Measurements from ENCODE around the gene SH3PXD2A. TPM values are rescaled to one million over a fixed set of nuclear protein-coding genes. Genes with fewer than 3 reads are reported as not detected.

The SH3PXD2A gene
- total RNA-seq, 1 experiment from 2014 or later, result 13.2 TPM

GRCh38 chr10:103600956-103601569, 254.3 kb downstream of the SH3PXD2A start:
- no peaks in the 10 kb centered on the region for H3K27me3 Mint-ChIP-seq (ENCODE audit: insufficient read depth, unreplicated experiment)
- no peak for DNase-seq (ENCODE audit: unreplicated experiment)
- ChIA-PET CTCF (interaction anchor here (0.7 to 3.3 kb wide), 3 partner anchors 66 to 96 kb away, joined by 3 to 17 read pairs (median 8); no protein-coding TSS in a partner anchor), POLR2A (no interaction called here)
- H3K36me3 Mint-ChIP-seq (ENCODE audit: insufficient read depth, unreplicated experiment), result peaks cover 13% of the 10 kb centered on the region
- no TSS peak for BruUV-seq (replicated peaks)
- H3K9me3 Mint-ChIP-seq (ENCODE audit: unreplicated experiment), result no peaks in the 10 kb centered on the region
- intact Hi-C loops (cut with micrococcal nuclease), result no loop called here
- H3K4me3 Mint-ChIP-seq (ENCODE audit: unreplicated experiment), result no peak overlapping the region
- no peak for TF ChIP-seq CTCF (IDR thresholded peaks at IDR 0.05; ENCODE audit: unreplicated experiment)
- no peak overlapping the region for H3K27ac Mint-ChIP-seq (ENCODE audit: low read depth, unreplicated experiment)
- peaks cover 6% of the 10 kb centered on the region for H3K4me1 Mint-ChIP-seq (ENCODE audit: insufficient read depth, unreplicated experiment)

DNA sequence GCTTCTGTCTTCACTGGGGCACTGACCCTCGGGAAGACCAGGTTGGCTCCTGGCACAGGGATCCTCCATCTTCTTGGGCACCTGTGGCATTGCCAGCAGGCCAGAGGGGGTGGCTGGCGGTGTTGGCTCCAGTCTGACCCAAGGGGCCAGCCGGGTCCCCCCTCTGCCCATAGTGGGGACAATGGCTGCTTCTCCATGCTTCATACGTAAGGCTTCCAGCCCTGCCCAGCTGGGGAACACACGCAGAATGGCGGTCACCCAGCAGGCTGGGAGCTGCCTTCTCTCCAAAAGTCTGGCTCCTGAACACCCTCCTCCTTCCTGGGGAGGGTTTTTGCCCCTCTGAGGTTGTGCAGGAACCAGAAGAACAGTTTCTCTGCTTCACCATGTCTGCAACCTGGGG, 255.1 kb downstream of the SH3PXD2A start:
- ChIA-PET POLR2A (no interaction called here), CTCF (interaction anchor here (0.7 to 3.3 kb wide), 4 partner anchors 19 to 96 kb away, joined by 3 to 17 read pairs (median 7); no protein-coding TSS in a partner anchor)
- Mint-ChIP-seq H3K4me3 (ENCODE audit: unreplicated experiment) (no peak overlapping the region), H3K36me3 (ENCODE audit: insufficient read depth, unreplicated experiment) (peaks cover 6% of the 10 kb centered on the region), H3K9me3 (ENCODE audit: unreplicated experiment) (no peaks in the 10 kb centered on the region), H3K4me1 (ENCODE audit: insufficient read depth, unreplicated experiment) (peaks cover 6% of the 10 kb centered on the region), H3K27me3 (ENCODE audit: insufficient read depth, unreplicated experiment) (no peaks in the 10 kb centered on the region), H3K27ac (ENCODE audit: low read depth, unreplicated experiment) (no peak overlapping the region)
- intact Hi-C loops (cut with micrococcal nuclease), result no loop called here
- no peak for TF ChIP-seq CTCF (IDR thresholded peaks at IDR 0.05; ENCODE audit: unreplicated experiment)
- BruUV-seq (replicated peaks), result no TSS peak
- no peak for DNase-seq (ENCODE audit: unreplicated experiment)

DNA sequence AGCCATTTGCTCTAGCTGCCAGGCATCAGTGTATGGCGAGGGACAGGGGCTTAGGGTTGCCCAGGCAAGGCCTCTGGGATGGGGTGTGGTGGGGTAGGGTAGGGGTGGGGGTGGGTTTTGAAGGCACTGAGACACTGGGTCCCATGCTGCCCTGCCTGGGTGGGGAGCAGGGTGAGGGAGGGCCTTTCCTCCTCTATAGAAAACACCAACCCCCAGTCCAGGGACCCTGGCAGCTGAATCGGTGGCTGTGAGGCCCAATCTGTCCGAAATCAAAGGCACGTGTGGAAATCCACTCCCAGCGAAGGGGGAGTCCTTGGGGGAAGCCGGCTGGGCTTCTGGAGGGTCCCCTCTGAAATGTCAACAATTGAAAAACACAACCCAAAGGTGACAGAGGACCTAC, 255.5 kb downstream of the SH3PXD2A start:
- H3K27ac Mint-ChIP-seq (ENCODE audit: low read depth, unreplicated experiment), result no peak overlapping the region
- no peak overlapping the region for H3K4me3 Mint-ChIP-seq (ENCODE audit: unreplicated experiment)
- no TSS peak for BruUV-seq (replicated peaks)
- no peak for TF ChIP-seq CTCF (IDR thresholded peaks at IDR 0.05; ENCODE audit: unreplicated experiment)
- DNase-seq (ENCODE audit: unreplicated experiment), result no peak
- peaks cover 6% of the 10 kb centered on the region for H3K4me1 Mint-ChIP-seq (ENCODE audit: insufficient read depth, unreplicated experiment)
- ChIA-PET CTCF (interaction anchor here (0.6 to 5.2 kb wide), 17 partner anchors 11 to 274 kb away, joined by 3 to 57 read pairs (median 4); no protein-coding TSS in a partner anchor), POLR2A (no interaction called here)
- intact Hi-C loops (cut with micrococcal nuclease), result loop anchor here (2.0 to 10.0 kb wide), 2 partner anchors 255 to 285 kb away; partner anchors contain the start of gene SH3PXD2A
- no peaks in the 10 kb centered on the region for H3K9me3 Mint-ChIP-seq (ENCODE audit: unreplicated experiment)
- H3K27me3 Mint-ChIP-seq (ENCODE audit: insufficient read depth, unreplicated experiment), result no peaks in the 10 kb centered on the region
- H3K36me3 Mint-ChIP-seq (ENCODE audit: insufficient read depth, unreplicated experiment), result peaks cover 5% of the 10 kb centered on the region

DNA sequence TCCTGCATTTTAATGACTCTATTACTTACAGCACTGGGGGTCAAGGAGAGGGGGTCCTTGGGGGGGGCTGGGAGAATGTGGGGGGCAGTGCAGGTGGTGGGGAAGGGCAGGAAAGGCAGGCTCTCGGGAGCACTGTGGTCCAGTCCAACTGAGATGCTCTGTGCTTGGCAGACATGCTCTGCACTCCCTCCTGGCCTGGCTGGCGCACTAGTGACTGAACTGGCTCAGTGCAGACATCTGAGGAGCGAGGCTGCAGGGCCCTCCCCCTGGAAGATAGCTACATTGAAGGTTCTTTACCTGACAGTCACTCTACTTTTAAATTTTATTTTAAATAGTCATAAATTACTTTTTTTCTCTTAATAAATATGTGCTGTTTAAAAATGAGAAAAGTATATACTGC, 256.2 kb downstream of the SH3PXD2A start:
- Mint-ChIP-seq H3K9me3 (ENCODE audit: unreplicated experiment) (no peaks in the 10 kb centered on the region), H3K27me3 (ENCODE audit: insufficient read depth, unreplicated experiment) (no peaks in the 10 kb centered on the region), H3K27ac (ENCODE audit: low read depth, unreplicated experiment) (no peak overlapping the region), H3K4me3 (ENCODE audit: unreplicated experiment) (no peak overlapping the region), H3K4me1 (ENCODE audit: insufficient read depth, unreplicated experiment) (peaks cover 6% of the 10 kb centered on the region), H3K36me3 (ENCODE audit: insufficient read depth, unreplicated experiment) (peaks cover 5% of the 10 kb centered on the region)
- TF ChIP-seq CTCF (IDR thresholded peaks at IDR 0.05; ENCODE audit: unreplicated experiment), result no peak
- ChIA-PET CTCF (interaction anchor here (0.6 to 5.2 kb wide), 19 partner anchors 10 to 274 kb away, joined by 3 to 57 read pairs (median 3); no protein-coding TSS in a partner anchor), POLR2A (no interaction called here)
- BruUV-seq (replicated peaks), result no TSS peak
- no peak for DNase-seq (ENCODE audit: unreplicated experiment)
- intact Hi-C loops (cut with micrococcal nuclease), result loop anchor here (2.0 to 10.0 kb wide), 2 partner anchors 256 to 286 kb away; partner anchors contain the start of gene SH3PXD2A

Measured in MCF 10A (cell line).